IMR-90 (cell line): Measurements from ENCODE around the gene HTR3A.

Experiments
- CEBPB ChIP-seq: IDR thresholded peaks from 2 replicates; pipeline ENCODE4 v1.6.1; 2012; ENCODE audit warnings: low read depth, low read length, improper control_type of control experiment
- POLR2A ChIP-seq: IDR thresholded peaks from 2 replicates; pipeline ENCODE4 v1.6.1; 2012; ENCODE audit warnings: mild to moderate bottlenecking, low read depth, low read length
- RAD21 ChIP-seq: IDR thresholded peaks from 2 replicates; pipeline ENCODE4 v1.6.1; 2012; ENCODE audit warnings: low read length, improper control_type of control experiment
- RFX5 ChIP-seq: IDR thresholded peaks from 2 replicates; pipeline ENCODE4 v1.8.0; 2012; ENCODE audit warnings: low read depth, mild to moderate bottlenecking, low read length, moderate library complexity
- TF ChIP-seq, protein P1 (sequence below): conservative IDR thresholded peaks from 2 replicates; pipeline ENCODE4 v1.5.1; 2012; ENCODE audit warnings: mild to moderate bottlenecking, low read depth, low read length, improper control_type of control experiment

DNA sequence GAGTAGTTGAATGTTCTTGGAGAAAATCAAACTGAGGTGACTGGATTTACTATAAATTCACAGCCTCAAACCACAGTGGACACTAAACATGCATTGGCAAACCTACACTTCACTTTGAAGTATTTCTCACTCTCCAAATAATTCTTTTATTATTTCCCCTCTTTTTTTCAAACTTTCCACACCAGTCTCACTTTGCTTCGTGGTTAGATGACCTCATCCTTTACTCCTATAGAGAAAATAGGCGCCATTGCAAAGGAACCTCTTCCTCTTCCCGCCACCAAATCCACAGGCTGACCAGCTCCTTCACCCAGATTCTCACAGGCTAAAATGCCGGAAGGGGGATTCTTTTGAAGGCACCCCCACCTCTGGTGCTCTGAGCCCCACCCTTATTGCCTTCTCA, 33.4 kb downstream of the HTR3A start:
- TF ChIP-seq POLR2A, result no peak
- TF ChIP-seq RFX5, result no peak
- no peak for TF ChIP-seq RAD21
- TF ChIP-seq, protein P1, sequence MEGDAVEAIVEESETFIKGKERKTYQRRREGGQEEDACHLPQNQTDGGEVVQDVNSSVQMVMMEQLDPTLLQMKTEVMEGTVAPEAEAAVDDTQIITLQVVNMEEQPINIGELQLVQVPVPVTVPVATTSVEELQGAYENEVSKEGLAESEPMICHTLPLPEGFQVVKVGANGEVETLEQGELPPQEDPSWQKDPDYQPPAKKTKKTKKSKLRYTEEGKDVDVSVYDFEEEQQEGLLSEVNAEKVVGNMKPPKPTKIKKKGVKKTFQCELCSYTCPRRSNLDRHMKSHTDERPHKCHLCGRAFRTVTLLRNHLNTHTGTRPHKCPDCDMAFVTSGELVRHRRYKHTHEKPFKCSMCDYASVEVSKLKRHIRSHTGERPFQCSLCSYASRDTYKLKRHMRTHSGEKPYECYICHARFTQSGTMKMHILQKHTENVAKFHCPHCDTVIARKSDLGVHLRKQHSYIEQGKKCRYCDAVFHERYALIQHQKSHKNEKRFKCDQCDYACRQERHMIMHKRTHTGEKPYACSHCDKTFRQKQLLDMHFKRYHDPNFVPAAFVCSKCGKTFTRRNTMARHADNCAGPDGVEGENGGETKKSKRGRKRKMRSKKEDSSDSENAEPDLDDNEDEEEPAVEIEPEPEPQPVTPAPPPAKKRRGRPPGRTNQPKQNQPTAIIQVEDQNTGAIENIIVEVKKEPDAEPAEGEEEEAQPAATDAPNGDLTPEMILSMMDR, result no peak
- no peak for TF ChIP-seq CEBPB
